HepG2 (cell line): ENCODE measurements around the gene DPPA2. TPM values are rescaled to one million over a fixed set of nuclear protein-coding genes. Genes with fewer than 3 reads are reported as not detected.

Source experiments
- ESRRA ChIP-seq: sonication (generic); formaldehyde crosslinking; IDR thresholded peaks from 2 replicates; pipeline ENCODE4 v1.5.1; 2020; ENCODE audit warnings: mild to moderate bottlenecking, low read depth, missing genetic modification reagents
- HNRNPUL1 ChIP-seq: fragments of 200-400 bp; formaldehyde crosslinking; IDR thresholded peaks from 2 replicates; pipeline ENCODE4 v1.6.1; 2017; ENCODE audit warnings: low read depth, mild to moderate bottlenecking, low read length, moderate library complexity
- JUND ChIP-seq: sonication (generic); formaldehyde crosslinking; IDR thresholded peaks from 2 replicates; pipeline ENCODE4 v1.8.0; 2022; ENCODE audit warnings: mild to moderate bottlenecking, missing genetic modification reagents
- KDM5B ChIP-seq: sonication (generic); formaldehyde crosslinking; IDR thresholded peaks from 2 replicates; pipeline ENCODE4 v1.4.0; 2020; ENCODE audit warnings: missing genetic modification reagents, mild to moderate bottlenecking, borderline replicate concordance
- RERE ChIP-seq: IDR thresholded peaks from 2 replicates; pipeline ENCODE4 v1.6.1; 2016; ENCODE audit warnings: low read depth, missing genetic modification reagents, missing compliant biosample characterization
- SCMH1 ChIP-seq: sonication (generic); formaldehyde crosslinking; IDR thresholded peaks from 2 replicates; pipeline ENCODE4 v1.9.0; 2021; ENCODE audit warnings: missing genetic modification reagents, mild to moderate bottlenecking, borderline replicate concordance
- SRSF1 ChIP-seq: fragments of 200-400 bp; formaldehyde crosslinking; optimal IDR thresholded peaks from 2 replicates; pipeline ENCODE3; 2017; ENCODE audit warnings: mild to moderate bottlenecking, low read depth, low read length, moderate library complexity
- TBX2 ChIP-seq: sonication (generic); formaldehyde crosslinking; IDR thresholded peaks from 2 replicates; pipeline ENCODE4 v1.5.0; 2020; ENCODE audit warnings: missing genetic modification reagents, mild to moderate bottlenecking, borderline replicate concordance
- ZNF317 ChIP-seq: sonication (generic); formaldehyde crosslinking; IDR thresholded peaks from 2 replicates; pipeline ENCODE4 v1.5.0; 2020; ENCODE audit warnings: mild to moderate bottlenecking, missing genetic modification reagents
- ZNF816 ChIP-seq: sonication (generic); formaldehyde crosslinking; IDR thresholded peaks from 2 replicates; pipeline ENCODE4 v1.8.0; 2022; ENCODE audit warnings: missing genetic modification reagents, mild to moderate bottlenecking, borderline replicate concordance
- polyA plus RNA-seq, 8 experiments: library from polyadenylated mRNA; depleted of rRNA in 3 of 8; stranded (reverse) in 7 of 8; unstranded in 1 of 8; fragments of >200 nt; fragmentation: Illumina TruSeq in 4 of 8; extraction: Trizol in 4 of 8; gene quantifications; 2 replicates each; pipeline versions ENCODE4 v1.2.1 to v1.2.3, GENCODE V29; 2011 to 2016; ENCODE audit warnings: low read depth in 4 of 8, missing spikeins in 1 of 8, mixed read lengths in 1 of 8; ENCODE audit not compliant: insufficient read depth in 1 of 8
- total RNA-seq, 5 experiments: library from RNA; depleted of rRNA; stranded (reverse); fragments of >200 nt; fragmentation: Illumina TruSeq; extraction: Trizol; gene quantifications; 2 replicates each; pipeline ENCODE4 v1.2.3, GENCODE V29; 2016; ENCODE audit warnings: low read depth in 1 of 5

Gene DPPA2
- total and polyA plus RNA-seq, 2 of the 13 experiments (the other 11 are each of a cell fraction or from before 2014, with no cell fraction given), result not detected

GRCh38 chr3:109254770-109255169, 61.5 kb downstream of the DPPA2 start (continued):
- TF ChIP-seq RERE (CRISPR knock-in tag) (no peak), SRSF1 (no peak), SCMH1 (CRISPR knock-in tag) (no peak), ESRRA (CRISPR knock-in tag) (no peak), TBX2 (CRISPR knock-in tag) (no peak), HNRNPUL1 (no peak), ZNF816 (CRISPR knock-in tag) (no peak), KDM5B (no peak), JUND (CRISPR knock-in tag) (no peak), ZNF317 (no peak)
